HL-60 (cell line): ENCODE measurements around the gene TMEM63B.

Source experiments
- CTCF ChIP-seq: IDR thresholded peaks from one replicate; pipeline ENCODE4 v1.5.1; 2011; ENCODE audit warnings: low read length, control low read depth, inconsistent platforms; ENCODE audit not compliant: insufficient read depth
- POLR2AphosphoS5 ChIP-seq: IDR thresholded peaks from 2 replicates; pipeline ENCODE4 v1.6.1; 2012; ENCODE audit warnings: low read depth
- REST ChIP-seq: IDR thresholded peaks from 2 replicates; pipeline ENCODE4 v1.6.1; 2012; ENCODE audit warnings: low read depth; ENCODE audit not compliant: insufficient replicate concordance

- TF ChIP-seq REST (no peak), CTCF (no peak), POLR2AphosphoS5 (no peak; the same call in 1 of the 2 replicates)
Measured at GRCh38 chr6:44111434-44112417, 15.6 kb upstream of the TMEM63B start.
